GM18519 (cell line): ENCODE measurements around the gene TMEM163.
"Not testable (repeated sequence)": the region's sequence is repeated elsewhere in the genome, so short reads cannot be mapped to it uniquely, and the experiment has no call there.

ENCODE experiments used
- ATAC-seq: cut with Tn5 transposase; IDR thresholded peaks from one replicate; pipeline ENCODE4 v1.9.1; 2021; ENCODE audit warnings: mild to moderate bottlenecking, moderate library complexity; ENCODE audit not compliant: unreplicated experiment, low FRiP score

Gene TMEM163

GRCh38 chr2:134540990-134541389 is 177.8 kb downstream of the TMEM163 start:
- ATAC-seq: no peak

- ATAC-seq: no peak
Observed at GRCh38 chr2:134539981-134540380, 178.8 kb downstream of the TMEM163 start.

- ATAC-seq: no peak
Observed at GRCh38 chr2:134537702-134538101, 181.1 kb downstream of the TMEM163 start.

- ATAC-seq: no peak
Observed at GRCh38 chr2:134537121-134537520, 181.7 kb downstream of the TMEM163 start.

- no peak for ATAC-seq
Observed at GRCh38 chr2:134536296-134536695, 182.5 kb downstream of the TMEM163 start.

GRCh38 chr2:134532537-134532936 is 186.3 kb downstream of the TMEM163 start:
- no peak for ATAC-seq

- no peak for ATAC-seq
Observed at GRCh38 chr2:134527381-134527780, 191.4 kb downstream of the TMEM163 start.

GRCh38 chr2:134522496-134523455 is 196.0 kb downstream of the TMEM163 start:
- no peak for ATAC-seq

GRCh38 chr2:134518101-134518500 is 200.7 kb downstream of the TMEM163 start:
- ATAC-seq: no peak

- no peak for ATAC-seq
Observed at GRCh38 chr2:134515137-134515536, 203.7 kb downstream of the TMEM163 start.

GRCh38 chr2:134513465-134513804 is 205.4 kb downstream of the TMEM163 start:
- no peak for ATAC-seq

- no peak for ATAC-seq
Observed at GRCh38 chr2:134512734-134513464, 205.9 kb downstream of the TMEM163 start.

GRCh38 chr2:134508391-134508790 is 210.4 kb downstream of the TMEM163 start:
- ATAC-seq: no peak

- ATAC-seq: no peak
Observed at GRCh38 chr2:134507697-134508096, 211.1 kb downstream of the TMEM163 start.

- ATAC-seq: not testable (repeated sequence)
Observed at GRCh38 chr2:134507159-134507558, 211.6 kb downstream of the TMEM163 start.

- no peak for ATAC-seq
Observed at GRCh38 chr2:134505446-134505845, 213.4 kb downstream of the TMEM163 start.

- ATAC-seq: no peak
Observed at GRCh38 chr2:134504586-134505336, 214.0 kb downstream of the TMEM163 start.

GRCh38 chr2:134502104-134502503 is 216.7 kb downstream of the TMEM163 start:
- no peak for ATAC-seq

GRCh38 chr2:134501476-134502091 is 217.2 kb downstream of the TMEM163 start:
- ATAC-seq: no peak

- ATAC-seq: no peak
Observed at GRCh38 chr2:134500211-134500935, 218.4 kb downstream of the TMEM163 start.
